GM12891 (cell line): ENCODE results near the gene PLCXD1.

ENCODE experiments used
- POLR2A ChIP-seq: IDR thresholded peaks from 2 replicates; pipeline ENCODE4 v1.6.1; 2011; ENCODE audit warnings: low read depth, low read length, control low read depth
- POLR2AphosphoS5 ChIP-seq: IDR thresholded peaks from 2 replicates; pipeline ENCODE4 v1.6.1; 2011; ENCODE audit warnings: low read depth, low read length, control low read depth
- TAF1 ChIP-seq: IDR thresholded peaks from 2 replicates; pipeline ENCODE4 v1.6.1; 2011; ENCODE audit warnings: low read depth, low read length, control low read depth

DNA sequence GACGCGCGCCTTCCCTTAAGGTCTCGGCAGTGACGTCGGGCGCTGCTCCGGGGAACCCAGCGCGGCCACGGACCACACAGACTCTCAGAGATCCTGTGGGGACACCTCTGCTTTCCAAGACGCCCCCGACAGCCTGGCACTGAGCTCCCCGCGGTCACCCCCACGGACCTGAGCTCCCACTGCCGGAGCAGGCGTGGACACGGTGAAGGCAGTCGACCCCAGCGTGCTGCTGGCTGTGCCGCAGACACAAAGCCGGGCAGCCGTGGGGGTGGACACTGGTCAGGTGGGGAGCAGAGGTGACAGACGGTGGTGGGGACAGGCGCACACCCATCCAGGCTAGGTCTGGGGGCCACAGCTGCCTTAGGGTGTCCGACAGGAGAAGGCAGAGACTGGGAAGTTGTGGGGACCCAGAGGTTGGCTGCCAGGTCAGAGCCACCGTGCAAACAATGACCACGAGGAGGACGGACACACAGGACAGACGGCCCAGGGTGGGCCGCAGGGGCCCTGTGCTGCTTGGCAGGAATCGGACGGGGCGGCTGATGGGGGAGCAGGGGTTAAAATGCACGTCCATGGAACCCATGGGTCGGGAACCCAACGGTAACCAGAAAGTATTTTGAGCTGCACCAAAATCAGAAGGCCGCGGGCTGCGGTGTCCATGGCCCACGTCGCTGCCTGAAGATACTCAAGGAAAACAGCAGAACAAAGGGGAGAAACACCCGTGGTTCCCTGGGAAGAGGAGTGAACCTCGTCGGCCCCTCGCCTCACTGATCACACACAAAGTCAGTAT, 54.0 kb downstream of the PLCXD1 start:
- no peak for TF ChIP-seq POLR2A
- TF ChIP-seq POLR2AphosphoS5 = no peak
- no peak for TF ChIP-seq TAF1
